Lung (tissue), 12 donors: Measurements from ENCODE around the gene PYROXD2. TPM values are rescaled to one million over a fixed set of nuclear protein-coding genes. Genes with fewer than 3 reads are reported as not detected.
A peak's percentile ranks its signal among the peaks of the same experiment; 100 is the strongest.

ENCODE experiments used
- ATAC-seq: fragments of 200-7000 bp; cut with Tn5 transposase; one replicate; pipeline ENCODE4 v1.9.1; 2020; ENCODE audit warnings: moderate number of reproducible peaks; ENCODE audit not compliant: insufficient read depth, low FRiP score
- DNase-seq, 3 donors: peaks; one replicate each; pipeline ENCODE4 v3.0.0-alpha.2; 2013 to 2017
- H3K27ac ChIP-seq, 2 donors: one replicate each; pipeline ENCODE4 v1.5.1; 2013; ENCODE audit warnings: mild to moderate bottlenecking in 2 of 2, moderate library complexity in 2 of 2, control low read depth in 1 of 2, inconsistent platforms in 1 of 2, low read depth in 1 of 2, low read length in 1 of 2
- H3K27me3 ChIP-seq, 3 donors: one replicate each; pipeline ENCODE4 v1.5.1; 2013; ENCODE audit warnings: low read length in 2 of 3; ENCODE audit not compliant: control insufficient read depth in 3 of 3, insufficient read depth in 3 of 3
- H3K36me3 ChIP-seq, 4 donors: one replicate each; pipeline ENCODE4 v1.5.1; 2013; ENCODE audit warnings: low read length in 4 of 4, mild to moderate bottlenecking in 1 of 4, moderate library complexity in 1 of 4; ENCODE audit not compliant: control insufficient read depth in 4 of 4, insufficient read depth in 4 of 4
- H3K4me1 ChIP-seq, 5 donors: one replicate each; pipeline ENCODE4 v1.5.1; 2013; ENCODE audit warnings: low read length in 5 of 5, mild to moderate bottlenecking in 2 of 5, moderate library complexity in 1 of 5; ENCODE audit not compliant: control insufficient read depth in 5 of 5, insufficient read depth in 5 of 5
- H3K4me3 ChIP-seq: one replicate; pipeline ENCODE4 v1.5.1; 2013; ENCODE audit warnings: mild to moderate bottlenecking, control low read depth, moderate library complexity
- H3K9ac ChIP-seq, 2 donors: one replicate each; pipeline ENCODE4 v1.5.1; 2013; ENCODE audit warnings: low read length in 2 of 2, control low read depth in 1 of 2; ENCODE audit not compliant: insufficient read depth in 1 of 2
- H3K9me3 ChIP-seq, 4 donors: one replicate each; pipeline ENCODE4 v1.5.1; 2013; ENCODE audit warnings: low read length in 3 of 4, mild to moderate bottlenecking in 1 of 4, moderate library complexity in 1 of 4; ENCODE audit not compliant: control insufficient read depth in 4 of 4, insufficient read depth in 3 of 4
- WGBS, 2 donors: extraction: QIAGEN DNeasy Blood & Tissue Kit; methylation state at CpG; one replicate each; pipeline ENCODE4 v1.1.7; 2013; 5-methylcytosine and 5-hydroxymethylcytosine counted together
- polyA plus RNA-seq, 2 donors: library from polyadenylated mRNA; stranded (reverse); fragments of 200-250 nt; gene quantifications; one replicate each; pipeline ENCODE4 v1.2.1, GENCODE V29; 2013
- total RNA-seq, 2 donors: library from RNA; depleted of rRNA in 1 of 2; stranded (reverse); fragments of >200 nt in 1 of 2; gene quantifications; one replicate each; pipeline ENCODE4 v1.2.1, GENCODE V29; 2014 to 2021
- TF ChIP-seq, protein P1 (sequence below): IDR thresholded peaks from 2 replicates; pipeline ENCODE4 v1.5.1; 2012; ENCODE audit warnings: mild to moderate bottlenecking; ENCODE audit errors: control extremely low read depth, extremely low read depth
- donor health status: control.
- donor health status: control.
- donor health status: Bipolar disorder and iron deficiency.
- donor health status: healthy.
- donor health status: DM: yes; HTN: yes; CAD: no.

Gene PYROXD2
- total and polyA plus RNA-seq, 4 donors: 2.3 to 16.8 (median 7.5) TPM

DNA sequence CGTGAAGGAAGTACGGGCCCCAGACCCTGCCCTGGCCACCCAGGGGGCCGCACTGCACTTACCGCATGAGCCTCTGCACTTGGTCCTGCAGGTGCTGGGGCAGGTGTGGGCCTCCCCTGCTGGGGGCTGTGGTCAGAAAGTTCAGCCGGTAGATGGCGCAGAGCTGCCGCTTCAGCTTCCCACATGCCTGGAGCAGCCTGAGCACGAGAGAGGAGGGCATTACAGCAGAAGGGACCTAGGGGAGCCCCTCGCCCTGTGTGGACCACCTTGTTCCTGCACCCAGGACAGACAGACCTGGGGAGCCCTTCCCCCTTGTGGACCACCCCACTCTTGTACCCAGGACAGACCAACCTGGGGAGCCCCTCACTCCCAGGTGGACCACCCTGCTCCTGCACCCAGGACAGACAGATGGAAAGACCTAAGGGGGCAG is 8.7 kb upstream of the PYROXD2 start:
- Histone ChIP-seq H3K27me3 (no peaks in the 10 kb centered on the region), H3K27ac (no peak overlapping the region), H3K4me3 (no peak overlapping the region), H3K4me1 (peaks cover 0 to 12% (median 0%) of the 10 kb centered on the region in 5 donors), H3K9me3 (no peaks in the 10 kb centered on the region), H3K36me3 (peaks cover 2 to 57% (median 11%) of the 10 kb centered on the region in 4 donors), H3K9ac (no peak overlapping the region)
- ATAC-seq (no peak), DNase-seq (peak in 1 of 3 donors; percentile 29)
- TF ChIP-seq, protein P1, sequence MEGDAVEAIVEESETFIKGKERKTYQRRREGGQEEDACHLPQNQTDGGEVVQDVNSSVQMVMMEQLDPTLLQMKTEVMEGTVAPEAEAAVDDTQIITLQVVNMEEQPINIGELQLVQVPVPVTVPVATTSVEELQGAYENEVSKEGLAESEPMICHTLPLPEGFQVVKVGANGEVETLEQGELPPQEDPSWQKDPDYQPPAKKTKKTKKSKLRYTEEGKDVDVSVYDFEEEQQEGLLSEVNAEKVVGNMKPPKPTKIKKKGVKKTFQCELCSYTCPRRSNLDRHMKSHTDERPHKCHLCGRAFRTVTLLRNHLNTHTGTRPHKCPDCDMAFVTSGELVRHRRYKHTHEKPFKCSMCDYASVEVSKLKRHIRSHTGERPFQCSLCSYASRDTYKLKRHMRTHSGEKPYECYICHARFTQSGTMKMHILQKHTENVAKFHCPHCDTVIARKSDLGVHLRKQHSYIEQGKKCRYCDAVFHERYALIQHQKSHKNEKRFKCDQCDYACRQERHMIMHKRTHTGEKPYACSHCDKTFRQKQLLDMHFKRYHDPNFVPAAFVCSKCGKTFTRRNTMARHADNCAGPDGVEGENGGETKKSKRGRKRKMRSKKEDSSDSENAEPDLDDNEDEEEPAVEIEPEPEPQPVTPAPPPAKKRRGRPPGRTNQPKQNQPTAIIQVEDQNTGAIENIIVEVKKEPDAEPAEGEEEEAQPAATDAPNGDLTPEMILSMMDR: no peak
- 95 to 96% methylated on average over 9 of the region's 9 CpGs for WGBS, 2 donors

DNA sequence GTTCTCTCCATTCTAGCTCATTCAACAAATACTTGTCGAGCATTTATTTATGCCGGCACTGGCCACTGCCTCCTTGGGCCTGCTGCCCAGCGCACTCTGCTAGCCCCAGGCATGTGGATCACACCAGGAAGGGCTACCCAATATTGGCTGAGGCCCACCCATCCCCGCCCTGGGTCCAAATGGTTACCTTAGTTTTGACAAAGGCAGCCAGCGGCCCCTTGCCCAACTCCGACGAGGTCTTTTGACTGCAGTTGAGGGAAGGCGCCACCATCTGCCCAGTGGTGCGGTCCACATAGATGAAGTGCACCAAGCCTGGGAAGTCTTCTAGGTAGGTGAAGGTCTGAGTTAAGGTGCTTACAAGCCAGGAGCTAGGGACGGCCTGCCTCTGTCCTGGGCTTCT is 7.2 kb upstream of the PYROXD2 start:
- DNase-seq: no peak
- Histone ChIP-seq H3K36me3 (peaks cover 4 to 61% (median 10%) of the 10 kb centered on the region in 4 donors), H3K27ac (no peak overlapping the region), H3K9ac (no peak overlapping the region), H3K9me3 (no peaks in the 10 kb centered on the region), H3K27me3 (no peaks in the 10 kb centered on the region), H3K4me3 (no peak overlapping the region), H3K4me1 (peaks cover 0 to 23% (median 0%) of the 10 kb centered on the region in 5 donors)
- TF ChIP-seq, protein P1: no peak
- 97 to 98% methylated on average over 10 of the region's 10 CpGs for WGBS, 2 donors
- ATAC-seq: no peak

DNA sequence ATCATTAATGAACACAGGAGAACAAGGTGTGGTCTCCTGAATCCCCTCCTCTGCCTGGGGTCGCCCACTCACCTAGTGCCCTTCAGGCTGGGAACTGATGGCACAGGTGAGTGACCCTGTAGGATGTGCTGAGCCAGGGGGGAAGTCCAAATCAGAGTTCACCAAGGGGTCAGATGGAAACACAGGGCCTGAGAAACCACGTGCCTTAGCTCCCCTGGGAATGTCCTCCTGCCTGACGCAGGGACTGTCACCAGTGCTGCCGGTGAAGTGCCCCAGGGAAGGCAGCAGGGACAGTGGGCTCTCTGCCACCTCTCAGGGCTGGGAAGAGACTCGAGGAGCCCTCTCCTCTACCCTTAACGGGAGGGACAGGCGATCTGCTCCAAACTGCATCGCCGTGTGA is 5.8 kb upstream of the PYROXD2 start:
- Histone ChIP-seq H3K36me3 (peaks cover 4 to 64% (median 9%) of the 10 kb centered on the region in 4 donors), H3K9ac (no peak overlapping the region)
- WGBS, 2 donors: 92% methylated on average over 9 of the region's 9 CpGs

More for the DNA sequence above, 5.8 kb upstream of the PYROXD2 start:
- no peaks in the 10 kb centered on the region for H3K27me3 ChIP-seq
- peaks cover 0 to 23% (median 0%) of the 10 kb centered on the region in 5 donors for H3K4me1 ChIP-seq
- H3K27ac ChIP-seq: no peak overlapping the region
- H3K9me3 ChIP-seq: no peaks in the 10 kb centered on the region
- TF ChIP-seq, protein P1: no peak
- no peak for DNase-seq
- H3K4me3 ChIP-seq: no peak overlapping the region
- ATAC-seq: no peak
